Progenitor cell of endocrine pancreas (in vitro differentiated cells): Measurements from ENCODE around the gene KPNA6. TPM values are rescaled to one million over a fixed set of nuclear protein-coding genes. Genes with fewer than 3 reads are reported as not detected.

Experiments
- DNase-seq: peaks from one replicate; pipeline ENCODE4 v3.0.0; 2021; ENCODE audit warnings: low spot score; ENCODE audit not compliant: unreplicated experiment
- H3K27ac Mint-ChIP-seq: 2 replicates; pipeline ENCODE4 v1.8.0; 2021; ENCODE audit warnings: mild to moderate bottlenecking, moderate library complexity, mixed read lengths
- H3K27me3 Mint-ChIP-seq: 2 replicates; pipeline ENCODE4 v1.8.0; 2021; ENCODE audit warnings: mixed read lengths
- H3K36me3 Mint-ChIP-seq: 2 replicates; pipeline ENCODE4 v1.8.0; 2022; ENCODE audit warnings: mixed read lengths; ENCODE audit not compliant: insufficient read depth
- H3K4me1 Mint-ChIP-seq: 2 replicates; pipeline ENCODE4 v1.8.0; 2021; ENCODE audit warnings: low read depth, mixed read lengths
- H3K4me3 Mint-ChIP-seq: 2 replicates; pipeline ENCODE4 v1.8.0; 2021; ENCODE audit warnings: low read depth, mild to moderate bottlenecking, moderate library complexity, mixed read lengths
- H3K9me3 Mint-ChIP-seq: 2 replicates; pipeline ENCODE4 v1.8.0; 2021; ENCODE audit warnings: low read depth, mixed read lengths
- total RNA-seq: library from RNA; stranded (reverse); gene quantifications from 2 replicates; pipeline ENCODE4 v1.2.1, GENCODE V29; 2021
- TF ChIP-seq, protein P1 (sequence below): fragments of 200-600 bp; sonication (generic); IDR thresholded peaks from one replicate; pipeline ENCODE4 v1.5.0; 2021; ENCODE audit warnings: antibody characterized with exemption, mild to moderate bottlenecking; ENCODE audit not compliant: unreplicated experiment

KPNA6 gene
- total RNA-seq, 1 donor from 2014 or later = 67.0 TPM

DNA sequence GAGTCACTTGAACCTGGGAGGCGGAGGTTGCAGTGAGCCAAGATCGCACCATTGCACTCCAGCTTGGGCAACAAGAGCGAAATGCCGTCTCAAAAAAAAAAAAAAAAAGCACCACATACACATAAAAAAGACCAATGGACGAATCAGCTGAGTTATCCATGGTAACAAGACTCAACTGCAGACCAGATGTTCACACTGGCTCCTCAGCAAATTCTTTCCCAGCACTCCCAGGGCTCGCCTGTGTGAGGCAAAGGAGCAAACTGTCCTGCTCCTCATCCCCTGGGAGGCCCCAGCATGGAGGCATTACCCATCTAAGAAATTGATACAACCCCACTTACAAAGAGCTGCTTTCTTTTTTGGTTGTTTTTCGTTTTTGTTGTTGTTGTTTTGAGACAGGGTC lies 111.2 kb downstream of the KPNA6 start:
- no peak for DNase-seq
- H3K27ac Mint-ChIP-seq = no peak overlapping the region
- no peak overlapping the region for H3K4me3 Mint-ChIP-seq
- peaks cover 4% of the 10 kb centered on the region for H3K36me3 Mint-ChIP-seq
- H3K9me3 Mint-ChIP-seq = no peaks in the 10 kb centered on the region
- H3K4me1 Mint-ChIP-seq = peaks cover 22% of the 10 kb centered on the region
- H3K27me3 Mint-ChIP-seq = no peaks in the 10 kb centered on the region
- TF ChIP-seq, protein P1, sequence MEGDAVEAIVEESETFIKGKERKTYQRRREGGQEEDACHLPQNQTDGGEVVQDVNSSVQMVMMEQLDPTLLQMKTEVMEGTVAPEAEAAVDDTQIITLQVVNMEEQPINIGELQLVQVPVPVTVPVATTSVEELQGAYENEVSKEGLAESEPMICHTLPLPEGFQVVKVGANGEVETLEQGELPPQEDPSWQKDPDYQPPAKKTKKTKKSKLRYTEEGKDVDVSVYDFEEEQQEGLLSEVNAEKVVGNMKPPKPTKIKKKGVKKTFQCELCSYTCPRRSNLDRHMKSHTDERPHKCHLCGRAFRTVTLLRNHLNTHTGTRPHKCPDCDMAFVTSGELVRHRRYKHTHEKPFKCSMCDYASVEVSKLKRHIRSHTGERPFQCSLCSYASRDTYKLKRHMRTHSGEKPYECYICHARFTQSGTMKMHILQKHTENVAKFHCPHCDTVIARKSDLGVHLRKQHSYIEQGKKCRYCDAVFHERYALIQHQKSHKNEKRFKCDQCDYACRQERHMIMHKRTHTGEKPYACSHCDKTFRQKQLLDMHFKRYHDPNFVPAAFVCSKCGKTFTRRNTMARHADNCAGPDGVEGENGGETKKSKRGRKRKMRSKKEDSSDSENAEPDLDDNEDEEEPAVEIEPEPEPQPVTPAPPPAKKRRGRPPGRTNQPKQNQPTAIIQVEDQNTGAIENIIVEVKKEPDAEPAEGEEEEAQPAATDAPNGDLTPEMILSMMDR = no peak

DNA sequence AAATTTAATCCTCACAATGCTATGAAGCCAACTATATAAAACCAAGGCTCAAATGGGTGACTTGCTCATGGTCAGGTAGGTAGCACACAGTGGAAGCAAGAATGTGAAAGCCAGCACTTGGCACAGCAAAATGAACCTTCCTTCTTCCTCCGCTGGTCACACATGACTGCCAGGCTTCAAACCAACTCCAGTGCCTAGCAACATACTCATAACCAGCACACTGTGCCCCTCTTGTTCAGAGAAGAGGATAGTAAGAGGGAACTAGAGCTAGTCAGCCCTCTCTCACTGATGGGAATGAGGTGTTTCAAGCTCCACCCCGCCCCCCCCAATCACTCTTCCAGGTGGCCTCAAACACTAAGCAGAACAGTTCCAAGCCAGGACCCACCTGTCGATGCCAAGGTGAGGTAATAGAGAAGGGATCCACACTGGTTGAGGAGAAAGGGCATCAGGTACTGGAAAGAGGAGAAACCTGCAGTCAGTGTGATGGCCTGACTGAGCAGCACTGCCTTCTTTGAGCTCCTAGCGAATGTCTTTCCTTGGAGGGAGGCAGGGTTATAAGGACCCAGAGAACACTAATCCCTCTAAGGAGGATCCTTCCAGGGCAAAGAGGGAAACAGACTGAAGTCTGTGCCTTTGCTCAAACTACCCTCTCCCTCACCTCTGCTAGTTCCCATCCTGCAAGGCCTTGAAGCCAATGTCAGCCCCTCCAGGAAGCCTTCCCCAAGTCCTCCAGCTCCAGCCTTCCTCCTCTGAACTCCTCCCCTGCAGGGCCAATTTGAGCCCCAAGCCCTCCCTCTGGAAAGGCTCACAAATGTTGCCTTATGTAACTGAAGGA lies 113.1 kb downstream of the KPNA6 start:
- no peaks in the 10 kb centered on the region for H3K27me3 Mint-ChIP-seq
- H3K9me3 Mint-ChIP-seq = no peaks in the 10 kb centered on the region
- H3K36me3 Mint-ChIP-seq = peaks cover 6% of the 10 kb centered on the region
- H3K27ac Mint-ChIP-seq = peak overlapping the region; percentile 98
- peak overlapping the region; percentile 98 for H3K4me3 Mint-ChIP-seq
- DNase-seq = no peak
- TF ChIP-seq, protein P1 = no peak
- peaks cover 23% of the 10 kb centered on the region for H3K4me1 Mint-ChIP-seq

DNA sequence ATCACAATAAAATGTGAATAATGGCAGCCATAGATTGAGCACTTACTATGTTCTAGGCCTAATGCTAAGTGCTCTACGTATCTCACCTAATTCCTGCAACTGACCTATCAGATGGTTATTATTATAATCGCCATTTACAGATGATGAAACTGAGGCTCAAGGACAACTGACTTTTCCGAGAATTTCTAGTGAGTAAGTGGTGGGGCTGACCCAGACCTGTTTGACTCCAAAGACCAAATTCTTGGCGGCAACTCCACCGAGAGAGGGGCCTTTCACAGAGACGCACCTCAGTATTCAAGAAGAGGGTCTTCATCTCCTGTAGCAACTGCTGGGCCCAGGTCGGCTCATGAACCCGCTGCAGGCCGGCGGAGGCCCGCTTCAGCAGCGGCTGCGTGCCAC lies 113.7 kb downstream of the KPNA6 start:
- no peak for DNase-seq

DNA sequence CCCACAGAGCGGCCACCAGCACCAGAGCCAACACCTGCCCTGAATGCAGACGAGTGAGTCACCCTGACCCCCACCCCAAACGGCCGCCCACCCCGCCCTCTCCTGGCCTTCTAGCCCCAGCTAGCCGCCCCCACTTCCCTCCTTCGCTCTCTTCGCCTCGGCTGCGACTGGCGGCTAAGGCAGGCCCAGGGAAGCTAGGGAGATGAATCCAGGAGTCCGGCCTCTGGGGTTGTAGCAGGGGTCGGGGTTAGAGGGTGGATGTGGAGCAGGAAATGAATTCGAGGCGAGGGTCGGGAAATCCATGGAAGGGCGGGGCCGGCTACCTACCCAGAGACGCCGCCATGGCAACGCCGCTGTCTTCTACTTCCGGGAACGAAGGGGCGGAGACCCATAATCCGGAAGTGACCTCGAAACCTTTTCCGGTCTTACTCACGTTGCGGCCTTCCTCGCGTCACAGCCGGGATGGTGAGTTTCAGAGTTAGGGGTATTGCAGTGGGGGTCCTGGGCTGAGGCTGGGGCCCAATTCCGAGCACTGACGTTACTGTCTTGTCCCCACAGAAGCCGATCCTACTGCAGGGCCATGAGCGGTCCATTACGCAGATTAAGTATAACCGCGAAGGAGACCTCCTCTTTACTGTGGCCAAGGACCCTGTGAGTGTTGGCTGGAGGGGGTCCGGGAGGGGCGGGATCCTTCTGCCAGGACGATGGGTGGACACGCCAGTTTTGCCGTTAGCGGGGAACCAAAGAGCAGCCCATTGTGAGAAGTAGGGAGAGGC lies 114.3 kb downstream of the KPNA6 start, which contains the start of the genes EIF3I and TMEM234:
Gene EIF3I (plus strand): TSS at position 428 of the 776 bp plus-strand sequence. CDS start 35 bp downstream, at position 463.
Gene TMEM234 (minus strand): TSS at position 374 of the 776 bp plus-strand sequence. CDS start 31 bp downstream, at position 343.
- H3K4me1 Mint-ChIP-seq = peaks cover 22% of the 10 kb centered on the region
- H3K4me3 Mint-ChIP-seq = peak within 1 kb of the TSS; percentile 98
- peak within 1 kb of the TSS; percentile 98 for H3K27ac Mint-ChIP-seq
- TF ChIP-seq, protein P1 = no peak
- H3K9me3 Mint-ChIP-seq = no peaks in the 10 kb centered on the region
- H3K36me3 Mint-ChIP-seq = peaks cover 6% of the 10 kb centered on the region
- H3K27me3 Mint-ChIP-seq = no peaks in the 10 kb centered on the region
- peak; percentile 76 for DNase-seq

More for the DNA sequence above, 113.7 kb downstream of the KPNA6 start:
- Mint-ChIP-seq H3K36me3 (peaks cover 6% of the 10 kb centered on the region), H3K27me3 (no peaks in the 10 kb centered on the region), H3K27ac (peak overlapping the region; percentile 98), H3K4me1 (peaks cover 22% of the 10 kb centered on the region), H3K9me3 (no peaks in the 10 kb centered on the region), H3K4me3 (peak overlapping the region; percentile 98)
- TF ChIP-seq, protein P1 = no peak

DNA sequence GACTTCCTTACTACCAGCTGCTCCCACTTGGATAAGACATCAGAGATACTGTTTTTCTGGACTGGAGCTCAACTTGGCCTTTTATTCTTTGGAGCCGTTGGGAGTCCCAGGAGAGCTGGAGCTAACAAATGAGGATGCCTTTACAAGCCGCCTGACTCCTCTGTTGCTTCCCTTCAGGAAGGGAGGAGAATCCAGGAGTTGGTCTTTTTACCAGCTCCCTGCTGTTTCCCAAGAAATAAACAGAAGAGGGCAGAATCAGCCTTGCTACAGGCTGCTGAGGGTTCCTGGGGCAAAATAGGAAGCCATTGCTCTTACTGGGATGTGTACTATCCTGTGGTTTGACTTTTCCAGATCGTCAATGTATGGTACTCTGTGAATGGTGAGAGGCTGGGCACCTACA lies 115.8 kb downstream of the KPNA6 start:
- Mint-ChIP-seq H3K27ac (peak overlapping the region; percentile 71), H3K36me3 (peaks cover 12% of the 10 kb centered on the region)

More for the DNA sequence above, 115.8 kb downstream of the KPNA6 start:
- Mint-ChIP-seq H3K4me3 (peak overlapping the region; percentile 98), H3K9me3 (no peaks in the 10 kb centered on the region), H3K4me1 (peaks cover 22% of the 10 kb centered on the region), H3K27me3 (no peaks in the 10 kb centered on the region)
- no peak for DNase-seq
- TF ChIP-seq, protein P1 = no peak
